ENCODE measurements around the gene MRPL20.

MRPL20 gene

DNA sequence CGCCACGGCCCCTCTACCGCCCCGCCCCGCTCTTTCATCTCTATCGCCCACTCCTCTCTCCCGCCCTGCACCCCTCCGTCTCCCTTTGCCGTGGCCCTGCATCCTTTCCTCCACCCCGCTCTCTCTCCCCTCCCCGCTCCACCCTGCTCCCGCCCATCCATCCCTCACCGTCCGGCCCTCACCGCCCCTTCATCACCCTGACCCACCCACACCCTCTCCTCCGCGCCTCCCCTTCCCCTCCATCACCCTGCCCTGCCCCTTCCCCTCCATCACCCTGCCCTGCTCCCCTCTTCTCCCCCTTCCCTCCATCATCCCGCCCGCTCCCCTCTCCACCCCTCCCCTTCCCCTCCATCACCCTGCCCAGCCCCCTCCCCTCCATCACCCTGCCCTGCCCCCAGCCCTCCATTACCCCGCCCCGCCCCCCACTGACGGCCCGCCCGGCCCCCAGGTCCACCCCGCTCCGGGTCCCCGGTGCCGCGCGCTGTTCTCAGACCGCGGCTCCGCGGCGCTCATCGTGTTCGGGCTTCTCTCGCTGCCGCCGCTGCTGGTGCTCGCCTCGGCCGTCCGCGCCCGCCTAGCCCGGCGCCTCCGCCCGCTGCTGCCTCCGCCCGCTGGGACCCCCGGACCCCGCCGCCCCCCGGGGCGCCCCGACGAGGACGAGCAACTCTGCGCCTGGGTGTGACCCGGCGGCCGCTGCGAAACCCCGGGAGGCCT is 20.2 kb upstream of the MRPL20 start:
- no peak for ATAC-seq
- no peak for TF ChIP-seq ZNF70 (CRISPR knock-in tag; IDR thresholded peaks at IDR 0.05)
- TF ChIP-seq RARB (CRISPR knock-in tag; IDR thresholded peaks at IDR 0.05) = no peak
- TF ChIP-seq ZFP3 (CRISPR knock-in tag; IDR thresholded peaks at IDR 0.05) = no peak
- TF ChIP-seq ESRRG (CRISPR knock-in tag; IDR thresholded peaks at IDR 0.05) = no peak
- no peak for TF ChIP-seq ARNTL (CRISPR knock-in tag; IDR thresholded peaks at IDR 0.05; ENCODE audit: borderline replicate concordance, low read depth)
- TF ChIP-seq ZNF8 (CRISPR knock-in tag; IDR thresholded peaks at IDR 0.05) = no peak
- TF ChIP-seq ZFP30 (CRISPR knock-in tag; IDR thresholded peaks at IDR 0.05) = no peak
- TF ChIP-seq CSDC2 (CRISPR knock-in tag; IDR thresholded peaks at IDR 0.05) = no peak
- no peak for TF ChIP-seq ZNF565 (CRISPR knock-in tag; conservative IDR thresholded peaks at IDR 0.05; ENCODE audit: low read depth)
- no peak for TF ChIP-seq BACH2 (CRISPR knock-in tag; IDR thresholded peaks at IDR 0.05; ENCODE audit: borderline replicate concordance)
- TF ChIP-seq, protein P1, sequence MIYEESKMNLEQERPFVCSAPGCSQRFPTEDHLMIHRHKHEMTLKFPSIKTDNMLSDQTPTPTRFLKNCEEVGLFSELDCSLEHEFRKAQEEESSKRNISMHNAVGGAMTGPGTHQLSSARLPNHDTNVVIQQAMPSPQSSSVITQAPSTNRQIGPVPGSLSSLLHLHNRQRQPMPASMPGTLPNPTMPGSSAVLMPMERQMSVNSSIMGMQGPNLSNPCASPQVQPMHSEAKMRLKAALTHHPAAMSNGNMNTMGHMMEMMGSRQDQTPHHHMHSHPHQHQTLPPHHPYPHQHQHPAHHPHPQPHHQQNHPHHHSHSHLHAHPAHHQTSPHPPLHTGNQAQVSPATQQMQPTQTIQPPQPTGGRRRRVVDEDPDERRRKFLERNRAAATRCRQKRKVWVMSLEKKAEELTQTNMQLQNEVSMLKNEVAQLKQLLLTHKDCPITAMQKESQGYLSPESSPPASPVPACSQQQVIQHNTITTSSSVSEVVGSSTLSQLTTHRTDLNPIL (CRISPR knock-in tag; IDR thresholded peaks at IDR 0.05; ENCODE audit: low read depth) = no peak
- no peak for TF ChIP-seq GLIS3 (CRISPR knock-in tag; IDR thresholded peaks at IDR 0.05)
- no peak for TF ChIP-seq OSR1 (CRISPR knock-in tag; IDR thresholded peaks at IDR 0.05)
- no peak for TF ChIP-seq TCF4 (CRISPR knock-in tag; IDR thresholded peaks at IDR 0.05; ENCODE audit: borderline replicate concordance)

DNA sequence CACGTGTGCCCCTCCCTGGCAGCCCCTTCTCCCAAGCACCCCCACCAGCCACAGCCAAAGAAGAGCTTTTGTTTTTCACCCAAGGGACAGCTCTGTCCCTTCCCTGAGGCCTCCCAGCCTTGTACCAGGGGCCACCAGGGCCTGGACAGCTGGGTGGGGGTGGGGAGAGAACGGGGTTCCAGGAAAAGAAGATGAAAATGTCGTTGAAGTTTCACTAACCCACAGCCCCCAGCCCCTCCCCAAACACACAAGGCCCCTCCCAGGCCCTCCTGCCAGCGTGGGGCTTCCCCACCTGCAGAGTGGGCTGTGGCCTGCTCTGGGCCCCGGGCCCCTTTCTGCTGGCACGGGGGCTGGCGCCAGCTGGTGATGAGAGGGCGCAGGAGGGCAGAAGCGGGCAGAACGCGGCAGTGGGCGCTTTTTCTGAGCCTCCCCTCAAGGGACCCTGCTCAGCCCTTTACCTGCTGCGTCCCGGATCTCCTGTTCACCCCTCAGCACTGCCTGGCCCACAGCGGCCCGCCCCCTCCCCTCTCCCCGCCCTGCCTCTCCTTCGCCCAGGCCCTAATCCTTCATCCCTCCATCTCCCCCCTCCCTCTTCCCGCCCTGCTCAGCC is 19.5 kb upstream of the MRPL20 start:
- TF ChIP-seq, protein P2, sequence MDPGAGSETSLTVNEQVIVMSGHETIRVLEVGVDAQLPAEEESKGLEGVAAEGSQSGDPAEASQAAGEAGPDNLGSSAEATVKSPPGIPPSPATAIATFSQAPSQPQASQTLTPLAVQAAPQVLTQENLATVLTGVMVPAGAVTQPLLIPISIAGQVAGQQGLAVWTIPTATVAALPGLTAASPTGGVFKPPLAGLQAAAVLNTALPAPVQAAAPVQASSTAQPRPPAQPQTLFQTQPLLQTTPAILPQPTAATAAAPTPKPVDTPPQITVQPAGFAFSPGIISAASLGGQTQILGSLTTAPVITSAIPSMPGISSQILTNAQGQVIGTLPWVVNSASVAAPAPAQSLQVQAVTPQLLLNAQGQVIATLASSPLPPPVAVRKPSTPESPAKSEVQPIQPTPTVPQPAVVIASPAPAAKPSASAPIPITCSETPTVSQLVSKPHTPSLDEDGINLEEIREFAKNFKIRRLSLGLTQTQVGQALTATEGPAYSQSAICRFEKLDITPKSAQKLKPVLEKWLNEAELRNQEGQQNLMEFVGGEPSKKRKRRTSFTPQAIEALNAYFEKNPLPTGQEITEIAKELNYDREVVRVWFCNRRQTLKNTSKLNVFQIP (CRISPR knock-in tag; IDR thresholded peaks at IDR 0.05; ENCODE audit: borderline replicate concordance, low read depth) = no peak
- no peak for TF ChIP-seq ZFP30 (CRISPR knock-in tag; IDR thresholded peaks at IDR 0.05)
- no peak for TF ChIP-seq CSDC2 (CRISPR knock-in tag; IDR thresholded peaks at IDR 0.05)
- TF ChIP-seq, protein P3, sequence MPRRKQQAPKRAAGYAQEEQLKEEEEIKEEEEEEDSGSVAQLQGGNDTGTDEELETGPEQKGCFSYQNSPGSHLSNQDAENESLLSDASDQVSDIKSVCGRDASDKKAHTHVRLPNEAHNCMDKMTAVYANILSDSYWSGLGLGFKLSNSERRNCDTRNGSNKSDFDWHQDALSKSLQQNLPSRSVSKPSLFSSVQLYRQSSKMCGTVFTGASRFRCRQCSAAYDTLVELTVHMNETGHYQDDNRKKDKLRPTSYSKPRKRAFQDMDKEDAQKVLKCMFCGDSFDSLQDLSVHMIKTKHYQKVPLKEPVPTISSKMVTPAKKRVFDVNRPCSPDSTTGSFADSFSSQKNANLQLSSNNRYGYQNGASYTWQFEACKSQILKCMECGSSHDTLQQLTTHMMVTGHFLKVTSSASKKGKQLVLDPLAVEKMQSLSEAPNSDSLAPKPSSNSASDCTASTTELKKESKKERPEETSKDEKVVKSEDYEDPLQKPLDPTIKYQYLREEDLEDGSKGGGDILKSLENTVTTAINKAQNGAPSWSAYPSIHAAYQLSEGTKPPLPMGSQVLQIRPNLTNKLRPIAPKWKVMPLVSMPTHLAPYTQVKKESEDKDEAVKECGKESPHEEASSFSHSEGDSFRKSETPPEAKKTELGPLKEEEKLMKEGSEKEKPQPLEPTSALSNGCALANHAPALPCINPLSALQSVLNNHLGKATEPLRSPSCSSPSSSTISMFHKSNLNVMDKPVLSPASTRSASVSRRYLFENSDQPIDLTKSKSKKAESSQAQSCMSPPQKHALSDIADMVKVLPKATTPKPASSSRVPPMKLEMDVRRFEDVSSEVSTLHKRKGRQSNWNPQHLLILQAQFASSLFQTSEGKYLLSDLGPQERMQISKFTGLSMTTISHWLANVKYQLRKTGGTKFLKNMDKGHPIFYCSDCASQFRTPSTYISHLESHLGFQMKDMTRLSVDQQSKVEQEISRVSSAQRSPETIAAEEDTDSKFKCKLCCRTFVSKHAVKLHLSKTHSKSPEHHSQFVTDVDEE (CRISPR knock-in tag; IDR thresholded peaks at IDR 0.05) = no peak
- TF ChIP-seq, protein P4, sequence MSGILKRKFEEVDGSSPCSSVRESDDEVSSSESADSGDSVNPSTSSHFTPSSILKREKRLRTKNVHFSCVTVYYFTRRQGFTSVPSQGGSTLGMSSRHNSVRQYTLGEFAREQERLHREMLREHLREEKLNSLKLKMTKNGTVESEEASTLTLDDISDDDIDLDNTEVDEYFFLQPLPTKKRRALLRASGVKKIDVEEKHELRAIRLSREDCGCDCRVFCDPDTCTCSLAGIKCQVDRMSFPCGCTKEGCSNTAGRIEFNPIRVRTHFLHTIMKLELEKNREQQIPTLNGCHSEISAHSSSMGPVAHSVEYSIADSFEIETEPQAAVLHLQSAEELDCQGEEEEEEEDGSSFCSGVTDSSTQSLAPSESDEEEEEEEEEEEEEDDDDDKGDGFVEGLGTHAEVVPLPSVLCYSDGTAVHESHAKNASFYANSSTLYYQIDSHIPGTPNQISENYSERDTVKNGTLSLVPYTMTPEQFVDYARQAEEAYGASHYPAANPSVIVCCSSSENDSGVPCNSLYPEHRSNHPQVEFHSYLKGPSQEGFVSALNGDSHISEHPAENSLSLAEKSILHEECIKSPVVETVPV (CRISPR knock-in tag; IDR thresholded peaks at IDR 0.05) = no peak
- TF ChIP-seq, protein P1 (CRISPR knock-in tag; IDR thresholded peaks at IDR 0.05; ENCODE audit: low read depth) = no peak
- TF ChIP-seq ZNF8 (CRISPR knock-in tag; IDR thresholded peaks at IDR 0.05) = no peak
- no peak for TF ChIP-seq ZFP3 (CRISPR knock-in tag; IDR thresholded peaks at IDR 0.05)
- TF ChIP-seq RARB (CRISPR knock-in tag; IDR thresholded peaks at IDR 0.05) = no peak
- TF ChIP-seq GLIS3 (CRISPR knock-in tag; IDR thresholded peaks at IDR 0.05) = no peak
- no peak for ATAC-seq

GRCh38 chr1:1425753-1426495 is 18.8 kb upstream of the MRPL20 start:
- ATAC-seq = no peak

More at GRCh38 chr1:1425753-1426495, 18.8 kb upstream of the MRPL20 start:
- no peak for TF ChIP-seq GLIS3 (CRISPR knock-in tag; IDR thresholded peaks at IDR 0.05)

Measured in SK-N-SH treated with all-trans-retinoic acid at 6 μM for 48 hours (cell line).